Measurements from ENCODE around the gene SNN. TPM values are rescaled to one million over a fixed set of nuclear protein-coding genes. Genes with fewer than 3 reads are reported as not detected.

SNN gene
- total RNA-seq, 1 donor: 9.2 TPM

- TF ChIP-seq CTCF (IDR thresholded peaks at IDR 0.05; ENCODE audit: insufficient read depth, low read length): no peak
- no peak for DNase-seq (ENCODE audit: low read depth)
Measured at GRCh38 chr16:11705311-11706025, 37.2 kb downstream of the SNN start.

GRCh38 chr16:11706180-11706742 lies 38.0 kb downstream of the SNN start:
- TF ChIP-seq CTCF (IDR thresholded peaks at IDR 0.05; ENCODE audit: insufficient read depth, low read length): no peak
- H3K4me3 ChIP-seq (ENCODE audit: low read depth, low read length): no peak overlapping the region
- DNase-seq (ENCODE audit: low read depth): peak; percentile 17

More at GRCh38 chr16:11705311-11706025, 37.2 kb downstream of the SNN start:
- H3K4me3 ChIP-seq (ENCODE audit: low read depth, low read length): no peak overlapping the region

GRCh38 chr16:11707679-11708197 lies 39.5 kb downstream of the SNN start:
- TF ChIP-seq CTCF (IDR thresholded peaks at IDR 0.05; ENCODE audit: insufficient read depth, low read length): no peak
- no peak for DNase-seq (ENCODE audit: low read depth)
- no peak overlapping the region for H3K4me3 ChIP-seq (ENCODE audit: low read depth, low read length)

GRCh38 chr16:11708421-11708820 lies 40.2 kb downstream of the SNN start:
- no peak overlapping the region for H3K4me3 ChIP-seq (ENCODE audit: low read depth, low read length)
- no peak for TF ChIP-seq CTCF (IDR thresholded peaks at IDR 0.05; ENCODE audit: insufficient read depth, low read length)
- peak; percentile 36 for DNase-seq (ENCODE audit: low read depth)

- no peak for TF ChIP-seq CTCF (IDR thresholded peaks at IDR 0.05; ENCODE audit: insufficient read depth, low read length)
- H3K4me3 ChIP-seq (ENCODE audit: low read depth, low read length): no peak overlapping the region
- no peak for DNase-seq (ENCODE audit: low read depth)
Measured at GRCh38 chr16:11711662-11712061, 43.4 kb downstream of the SNN start.

- no peak for DNase-seq (ENCODE audit: low read depth)
- H3K4me3 ChIP-seq (ENCODE audit: low read depth, low read length): no peak overlapping the region
- TF ChIP-seq CTCF (IDR thresholded peaks at IDR 0.05; ENCODE audit: insufficient read depth, low read length): no peak
Measured at GRCh38 chr16:11712122-11712521, 43.9 kb downstream of the SNN start.
